ENCODE results near the gene SEC22B.
"Not testable (repeated sequence)": the region's sequence is repeated elsewhere in the genome, so short reads cannot be mapped to it uniquely, and the experiment has no call there.

DNA sequence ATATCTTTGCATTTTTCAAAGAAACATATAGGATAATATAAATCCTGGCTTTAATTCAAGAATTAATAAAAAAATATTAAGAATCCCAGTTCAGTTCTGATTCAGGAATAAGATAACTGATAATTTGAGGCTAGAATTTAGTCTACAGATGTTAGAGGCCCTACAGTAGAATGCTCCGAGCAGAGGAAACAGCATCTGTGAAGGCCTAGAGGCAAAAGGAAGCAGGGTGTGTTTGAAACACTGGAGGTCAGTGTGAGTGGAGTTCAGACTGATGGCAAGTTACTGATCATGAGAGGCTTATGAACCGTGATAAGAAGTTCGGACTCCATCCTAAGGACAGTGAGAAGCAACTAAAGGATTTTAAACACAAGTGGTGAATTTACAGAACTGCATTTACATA, 33.0 kb downstream of the SEC22B start:
- TF ChIP-seq EZH2 (IDR thresholded peaks at IDR 0.05; ENCODE audit: borderline replicate concordance, low read depth, low read length, severe bottlenecking): not testable (repeated sequence)
- TF ChIP-seq, protein P1, sequence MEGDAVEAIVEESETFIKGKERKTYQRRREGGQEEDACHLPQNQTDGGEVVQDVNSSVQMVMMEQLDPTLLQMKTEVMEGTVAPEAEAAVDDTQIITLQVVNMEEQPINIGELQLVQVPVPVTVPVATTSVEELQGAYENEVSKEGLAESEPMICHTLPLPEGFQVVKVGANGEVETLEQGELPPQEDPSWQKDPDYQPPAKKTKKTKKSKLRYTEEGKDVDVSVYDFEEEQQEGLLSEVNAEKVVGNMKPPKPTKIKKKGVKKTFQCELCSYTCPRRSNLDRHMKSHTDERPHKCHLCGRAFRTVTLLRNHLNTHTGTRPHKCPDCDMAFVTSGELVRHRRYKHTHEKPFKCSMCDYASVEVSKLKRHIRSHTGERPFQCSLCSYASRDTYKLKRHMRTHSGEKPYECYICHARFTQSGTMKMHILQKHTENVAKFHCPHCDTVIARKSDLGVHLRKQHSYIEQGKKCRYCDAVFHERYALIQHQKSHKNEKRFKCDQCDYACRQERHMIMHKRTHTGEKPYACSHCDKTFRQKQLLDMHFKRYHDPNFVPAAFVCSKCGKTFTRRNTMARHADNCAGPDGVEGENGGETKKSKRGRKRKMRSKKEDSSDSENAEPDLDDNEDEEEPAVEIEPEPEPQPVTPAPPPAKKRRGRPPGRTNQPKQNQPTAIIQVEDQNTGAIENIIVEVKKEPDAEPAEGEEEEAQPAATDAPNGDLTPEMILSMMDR (IDR thresholded peaks at IDR 0.05; ENCODE audit: borderline replicate concordance, extremely low read depth, low read length, poor library complexity, severe bottlenecking): not testable (repeated sequence)
